ENCODE measurements around the gene ANXA6.

Gene ANXA6

GRCh38 chr5:151058891-151059489 is 98.6 kb downstream of the ANXA6 start:
- no peak for TF ChIP-seq CTCF (conservative IDR thresholded peaks at IDR 0.05; ENCODE audit: low read depth)
- POLR2A ChIA-PET (ENCODE audit: low non-redundant PET) = no interaction called here
- peak overlapping the region; percentile 12; the same call in 1 of the 2 replicates for H3K27ac ChIP-seq

GRCh38 chr5:151058301-151058700 is 99.3 kb downstream of the ANXA6 start:
- no peak for TF ChIP-seq CTCF (conservative IDR thresholded peaks at IDR 0.05; ENCODE audit: low read depth)
- peak overlapping the region; percentile 12; the same call in 1 of the 2 replicates for H3K27ac ChIP-seq
- no peak for DNase-seq (ENCODE audit: low spot score)
- CTCF ChIA-PET = interaction anchor here (0.6 to 1.4 kb wide), 5 partner anchors 9 to 403 kb away, joined by 3 to 6 read pairs (median 4); no protein-coding TSS in a partner anchor
- POLR2A ChIA-PET (ENCODE audit: low non-redundant PET) = no interaction called here

More at GRCh38 chr5:151058891-151059489, 98.6 kb downstream of the ANXA6 start:
- DNase-seq (ENCODE audit: low spot score) = no peak
- CTCF ChIA-PET = interaction anchor here (0.6 to 1.4 kb wide), 5 partner anchors 8 to 403 kb away, joined by 3 to 6 read pairs (median 4); no protein-coding TSS in a partner anchor

GRCh38 chr5:151056379-151057325 is 100.9 kb downstream of the ANXA6 start:
- TF ChIP-seq CTCF (conservative IDR thresholded peaks at IDR 0.05; ENCODE audit: low read depth) = no peak
- ChIA-PET CTCF (interaction anchor here (0.6 to 0.7 kb wide), 3 partner anchors 8 to 20 kb away, joined by 3 to 5 read pairs (median 3); no protein-coding TSS in a partner anchor), POLR2A (ENCODE audit: low non-redundant PET) (no interaction called here)
- DNase-seq (ENCODE audit: low spot score) = no peak
- no peak overlapping the region for H3K27ac ChIP-seq

- no peak overlapping the region for H3K27ac ChIP-seq
- DNase-seq (ENCODE audit: low spot score) = no peak
- CTCF ChIA-PET = interaction anchor here (1.0 to 1.2 kb wide), 2 partner anchors 70 to 110 kb away, joined by 3 read pairs; no protein-coding TSS in a partner anchor
- TF ChIP-seq CTCF (conservative IDR thresholded peaks at IDR 0.05; ENCODE audit: low read depth) = no peak
- POLR2A ChIA-PET (ENCODE audit: low non-redundant PET) = no interaction called here
These were observed 102.2 kb downstream of the ANXA6 start for GRCh38 chr5:151055336-151055735.

GRCh38 chr5:151054709-151055108 is 102.9 kb downstream of the ANXA6 start:
- POLR2A ChIA-PET (ENCODE audit: low non-redundant PET) = no interaction called here
- no peak for TF ChIP-seq CTCF (conservative IDR thresholded peaks at IDR 0.05; ENCODE audit: low read depth)
- peak overlapping the region; percentile 17; the same call in 1 of the 2 replicates for H3K27ac ChIP-seq
- DNase-seq (ENCODE audit: low spot score) = no peak
- CTCF ChIA-PET = interaction anchor here (0.6 to 1.2 kb wide), 4 partner anchors 30 to 110 kb away, joined by 3 to 5 read pairs (median 3); no protein-coding TSS in a partner anchor

- ChIA-PET POLR2A (ENCODE audit: low non-redundant PET) (no interaction called here), CTCF (interaction anchor here (1.2 to 8.0 kb wide), 2 partner anchors 31 to 62 kb away, joined by 5 to 138 read pairs; no protein-coding TSS in a partner anchor)
- DNase-seq (ENCODE audit: low spot score) = no peak
- peak overlapping the region; percentile 17; the same call in 1 of the 2 replicates for H3K27ac ChIP-seq
- TF ChIP-seq CTCF (conservative IDR thresholded peaks at IDR 0.05; ENCODE audit: low read depth) = no peak
These were observed 103.7 kb downstream of the ANXA6 start for GRCh38 chr5:151053796-151054462.

Measured in RWPE1 (cell line).